ENCODE results near the gene SYNGR2. TPM values are rescaled to one million over a fixed set of nuclear protein-coding genes. Genes with fewer than 3 reads are reported as not detected.

SYNGR2 gene
- total RNA-seq, 3 donors from 2014 or later: 37.8 to 69.5 (median 64.2) TPM

DNA sequence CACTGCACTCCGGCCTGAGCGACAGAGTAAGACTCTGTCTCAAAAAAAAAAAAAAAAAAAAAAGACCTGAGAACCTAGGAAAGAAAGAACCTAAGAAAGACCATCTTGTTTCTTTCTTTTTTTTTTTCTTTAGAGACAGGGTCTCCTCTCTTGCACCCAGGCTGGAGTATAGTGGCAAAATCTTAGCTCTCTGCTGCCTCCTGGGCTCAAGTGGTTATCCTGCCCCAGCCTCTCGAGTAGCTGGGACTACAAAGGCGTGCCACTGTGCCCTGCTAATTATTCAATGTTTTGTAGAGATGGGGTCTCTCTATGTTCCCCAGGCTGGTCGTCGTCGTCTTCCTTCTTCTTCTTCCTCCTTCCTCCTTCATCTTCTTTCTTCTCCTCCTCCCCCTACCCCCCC, 37.9 kb downstream of the SYNGR2 start:
- Histone ChIP-seq H3K4me3 (no peak overlapping the region), H3K9me3 (no peaks in the 10 kb centered on the region), H3K36me3 (no peaks in the 10 kb centered on the region), H3K27ac (no peak overlapping the region), H3K4me1 (no peaks in the 10 kb centered on the region), H3K27me3 (no peaks in the 10 kb centered on the region)
- intact Hi-C loops (cut with DNase I; ENCODE audit: low total_unique reads): loop anchor here (5.0 kb wide), 1 partner anchor 1491 kb away; no protein-coding TSS in a partner anchor
- TF ChIP-seq, protein P1, sequence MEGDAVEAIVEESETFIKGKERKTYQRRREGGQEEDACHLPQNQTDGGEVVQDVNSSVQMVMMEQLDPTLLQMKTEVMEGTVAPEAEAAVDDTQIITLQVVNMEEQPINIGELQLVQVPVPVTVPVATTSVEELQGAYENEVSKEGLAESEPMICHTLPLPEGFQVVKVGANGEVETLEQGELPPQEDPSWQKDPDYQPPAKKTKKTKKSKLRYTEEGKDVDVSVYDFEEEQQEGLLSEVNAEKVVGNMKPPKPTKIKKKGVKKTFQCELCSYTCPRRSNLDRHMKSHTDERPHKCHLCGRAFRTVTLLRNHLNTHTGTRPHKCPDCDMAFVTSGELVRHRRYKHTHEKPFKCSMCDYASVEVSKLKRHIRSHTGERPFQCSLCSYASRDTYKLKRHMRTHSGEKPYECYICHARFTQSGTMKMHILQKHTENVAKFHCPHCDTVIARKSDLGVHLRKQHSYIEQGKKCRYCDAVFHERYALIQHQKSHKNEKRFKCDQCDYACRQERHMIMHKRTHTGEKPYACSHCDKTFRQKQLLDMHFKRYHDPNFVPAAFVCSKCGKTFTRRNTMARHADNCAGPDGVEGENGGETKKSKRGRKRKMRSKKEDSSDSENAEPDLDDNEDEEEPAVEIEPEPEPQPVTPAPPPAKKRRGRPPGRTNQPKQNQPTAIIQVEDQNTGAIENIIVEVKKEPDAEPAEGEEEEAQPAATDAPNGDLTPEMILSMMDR (IDR thresholded peaks at IDR 0.05): no peak
- TF ChIP-seq POLR2A (IDR thresholded peaks at IDR 0.05) (no peak), POLR2AphosphoS5 (IDR thresholded peaks at IDR 0.05) (no peak)
- DNase-seq (ENCODE audit: low spot score in 2 of 2): no peak

DNA sequence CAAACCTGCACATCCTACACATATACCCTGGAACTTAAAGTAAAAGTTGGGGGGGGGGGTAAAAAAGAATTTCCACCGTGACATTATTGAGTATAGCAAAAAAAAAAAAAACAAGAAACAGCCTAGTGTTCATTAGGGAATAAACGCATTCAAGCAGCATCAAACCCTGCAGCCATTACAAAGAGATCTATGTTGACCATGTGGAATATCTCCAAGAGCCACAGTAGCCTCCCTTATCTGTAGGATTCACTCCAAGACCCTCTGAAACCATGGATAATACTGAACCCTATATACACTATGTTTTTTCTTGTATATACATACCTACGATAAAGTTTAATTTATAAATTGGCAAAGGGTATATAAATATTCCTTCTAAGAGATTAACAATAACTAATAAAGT, 40.1 kb downstream of the SYNGR2 start:
- no peaks in the 10 kb centered on the region for H3K4me1 ChIP-seq
- no peak for DNase-seq (ENCODE audit: low spot score in 2 of 2)
- TF ChIP-seq, protein P1 (IDR thresholded peaks at IDR 0.05): no peak
- TF ChIP-seq POLR2AphosphoS5 (IDR thresholded peaks at IDR 0.05) (no peak), POLR2A (IDR thresholded peaks at IDR 0.05) (no peak)

DNA sequence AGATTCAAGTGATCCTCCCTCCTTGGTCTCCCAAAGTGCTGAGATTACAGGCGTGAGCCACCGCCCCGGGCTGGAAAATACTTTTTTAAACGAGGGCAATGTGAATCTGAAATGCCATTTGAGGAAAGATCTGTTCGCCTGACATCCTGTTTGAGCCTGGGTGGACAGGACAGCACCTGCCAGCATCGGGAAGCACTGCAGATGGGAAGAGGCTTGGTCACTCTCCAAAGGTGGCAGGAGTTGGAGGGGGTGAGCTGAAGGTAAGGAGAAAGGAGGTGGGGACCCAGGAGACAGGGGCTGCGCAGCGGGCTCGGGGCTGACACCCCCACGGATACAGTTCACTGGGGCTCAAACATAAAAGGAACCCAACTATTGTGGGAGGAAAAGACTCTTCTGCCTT, 41.7 kb downstream of the SYNGR2 start:
- no peaks in the 10 kb centered on the region for H3K9me3 ChIP-seq
- no peak overlapping the region for H3K27ac ChIP-seq
- DNase-seq (ENCODE audit: low spot score in 2 of 2): no peak
- H3K4me3 ChIP-seq: no peak overlapping the region
- TF ChIP-seq POLR2A (IDR thresholded peaks at IDR 0.05) (no peak), POLR2AphosphoS5 (IDR thresholded peaks at IDR 0.05) (no peak)
- TF ChIP-seq, protein P1 (IDR thresholded peaks at IDR 0.05): no peak
- intact Hi-C loops (cut with DNase I; ENCODE audit: low total_unique reads): no loop called here
- no peaks in the 10 kb centered on the region for H3K27me3 ChIP-seq
- H3K36me3 ChIP-seq: no peaks in the 10 kb centered on the region
- H3K4me1 ChIP-seq: peaks cover 3 to 4% of the 10 kb centered on the region in 2 donors

More for the DNA sequence above, 40.1 kb downstream of the SYNGR2 start:
- intact Hi-C loops (cut with DNase I; ENCODE audit: low total_unique reads): loop anchor here (5.0 kb wide), 1 partner anchor 1489 kb away; no protein-coding TSS in a partner anchor
- Histone ChIP-seq H3K36me3 (no peaks in the 10 kb centered on the region), H3K27me3 (no peaks in the 10 kb centered on the region), H3K27ac (no peak overlapping the region), H3K4me3 (no peak overlapping the region), H3K9me3 (no peaks in the 10 kb centered on the region)

DNA sequence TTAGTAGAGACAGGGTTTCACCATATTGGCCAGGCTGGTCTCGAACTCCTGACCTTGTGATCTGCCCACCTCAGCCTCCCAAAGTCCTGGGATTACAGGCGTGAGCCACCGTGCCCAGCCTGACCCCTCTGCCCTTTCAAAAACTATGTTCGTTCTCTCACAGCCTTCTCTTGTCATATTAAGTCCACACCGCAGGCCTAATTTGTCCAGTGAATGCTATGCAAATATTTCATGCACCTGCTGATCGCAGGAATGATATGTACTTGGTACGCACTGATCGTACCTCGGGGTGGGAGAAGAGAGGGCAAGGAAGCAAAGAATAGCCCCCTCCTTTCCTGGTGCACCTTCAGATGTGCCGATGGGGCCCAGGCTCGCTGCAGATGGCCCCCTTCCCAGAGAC, 42.7 kb downstream of the SYNGR2 start:
- intact Hi-C loops (cut with DNase I; ENCODE audit: low total_unique reads): no loop called here
- Histone ChIP-seq H3K27ac (no peak overlapping the region), H3K36me3 (no peaks in the 10 kb centered on the region), H3K9me3 (no peaks in the 10 kb centered on the region), H3K4me1 (peaks cover 3 to 4% of the 10 kb centered on the region in 2 donors), H3K4me3 (no peak overlapping the region), H3K27me3 (no peaks in the 10 kb centered on the region)
- DNase-seq (ENCODE audit: low spot score in 2 of 2): no peak
- no peak for TF ChIP-seq POLR2AphosphoS5 (IDR thresholded peaks at IDR 0.05)
- TF ChIP-seq, protein P1 (IDR thresholded peaks at IDR 0.05): no peak
- TF ChIP-seq POLR2A (IDR thresholded peaks at IDR 0.05): no peak

DNA sequence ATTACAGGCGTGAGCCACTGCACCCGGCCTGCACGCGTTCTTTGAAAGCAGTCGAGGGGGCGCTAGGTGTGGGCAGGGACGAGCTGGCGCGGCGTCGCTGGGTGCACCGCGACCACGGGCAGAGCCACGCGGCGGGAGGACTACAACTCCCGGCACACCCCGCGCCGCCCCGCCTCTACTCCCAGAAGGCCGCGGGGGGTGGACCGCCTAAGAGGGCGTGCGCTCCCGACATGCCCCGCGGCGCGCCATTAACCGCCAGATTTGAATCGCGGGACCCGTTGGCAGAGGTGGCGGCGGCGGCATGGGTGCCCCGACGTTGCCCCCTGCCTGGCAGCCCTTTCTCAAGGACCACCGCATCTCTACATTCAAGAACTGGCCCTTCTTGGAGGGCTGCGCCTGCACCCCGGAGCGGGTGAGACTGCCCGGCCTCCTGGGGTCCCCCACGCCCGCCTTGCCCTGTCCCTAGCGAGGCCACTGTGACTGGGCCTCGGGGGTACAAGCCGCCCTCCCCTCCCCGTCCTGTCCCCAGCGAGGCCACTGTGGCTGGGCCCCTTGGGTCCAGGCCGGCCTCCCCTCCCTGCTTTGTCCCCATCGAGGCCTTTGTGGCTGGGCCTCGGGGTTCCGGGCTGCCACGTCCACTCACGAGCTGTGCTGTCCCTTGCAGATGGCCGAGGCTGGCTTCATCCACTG, 45.8 kb downstream of the SYNGR2 start, which contains the start of gene BIRC5:
Gene BIRC5 (plus strand): TSS at position 238 of the 690 bp plus-strand sequence. CDS start 64 bp downstream, at position 302.
- Histone ChIP-seq H3K36me3 (no peaks in the 10 kb centered on the region), H3K27me3 (no peaks in the 10 kb centered on the region), H3K9me3 (no peaks in the 10 kb centered on the region), H3K27ac (no peak within 1 kb of the TSS), H3K4me3 (peak within 1 kb of the TSS; percentile 34 to 65 (median 47)), H3K4me1 (peaks cover 3 to 4% of the 10 kb centered on the region in 2 donors)
- TF ChIP-seq POLR2AphosphoS5 (IDR thresholded peaks at IDR 0.05) (peak; percentile 17 to 64 (median 47)), POLR2A (IDR thresholded peaks at IDR 0.05) (no peak)
- TF ChIP-seq, protein P1 (IDR thresholded peaks at IDR 0.05): no peak
- intact Hi-C loops (cut with DNase I; ENCODE audit: low total_unique reads): no loop called here
- DNase-seq (ENCODE audit: low spot score in 2 of 2): peak; percentile 73 to 87

Data from breast epithelium (tissue), 4 donors.